Astrocyte (in vitro differentiated cells and primary cell): ENCODE measurements around the gene C2CD2. TPM values are rescaled to one million over a fixed set of nuclear protein-coding genes. Genes with fewer than 3 reads are reported as not detected.
"Not testable (repeated sequence)": the region's sequence is repeated elsewhere in the genome, so short reads cannot be mapped to it uniquely, and the experiment has no call there.

ENCODE experiments used
- DNase-seq: peaks from one replicate; pipeline ENCODE4 v3.0.0-alpha.2; 2010; ENCODE audit warnings: low read depth
- FAIRE-seq: peaks from 2 replicates; lab custom pipeline; 2011; peaks lifted over from hg19 to GRCh38; lab: Jason Lieb, UNC
- H2AFZ ChIP-seq: 2 replicates; pipeline ENCODE4 v1.6.0; 2012; ENCODE audit warnings: low read depth, low read length, inconsistent platforms
- H3K27ac ChIP-seq: 2 replicates; pipeline ENCODE4 v1.5.1; 2011; ENCODE audit warnings: low read depth, low read length, inconsistent platforms
- H3K27me3 ChIP-seq: 2 replicates; pipeline ENCODE4 v1.6.0; 2011; ENCODE audit warnings: low read length, inconsistent platforms; ENCODE audit not compliant: insufficient read depth
- H3K36me3 ChIP-seq: 2 replicates; pipeline ENCODE4 v1.5.1; 2011; ENCODE audit warnings: low read length, inconsistent platforms; ENCODE audit not compliant: insufficient read depth
- H3K4me1 ChIP-seq: 2 replicates; pipeline ENCODE4 v1.5.1; 2011; ENCODE audit warnings: low read length, inconsistent platforms; ENCODE audit not compliant: insufficient read depth
- H3K4me2 ChIP-seq: 2 replicates; pipeline ENCODE4 v1.6.0; 2012; ENCODE audit warnings: low read length, inconsistent platforms
- H3K4me3 ChIP-seq: 2 replicates; pipeline ENCODE4 v1.5.1; 2011; ENCODE audit warnings: low read depth, mild to moderate bottlenecking, low read length, inconsistent platforms; ENCODE audit not compliant: insufficient read depth
- H3K79me2 ChIP-seq: 2 replicates; pipeline ENCODE4 v1.6.0; 2012; ENCODE audit warnings: mild to moderate bottlenecking, low read length, inconsistent platforms; ENCODE audit not compliant: insufficient read depth
- H3K9ac ChIP-seq: 2 replicates; pipeline ENCODE4 v1.6.0; 2012; ENCODE audit warnings: mild to moderate bottlenecking, low read length, inconsistent platforms
- H3K9me3 ChIP-seq: 2 replicates; pipeline ENCODE4 v1.5.1; 2012; ENCODE audit warnings: low read depth, mild to moderate bottlenecking, low read length, inconsistent platforms; ENCODE audit not compliant: insufficient read depth
- H4K20me1 ChIP-seq: 2 replicates; pipeline ENCODE4 v1.6.0; 2012; ENCODE audit warnings: low read length, inconsistent platforms; ENCODE audit not compliant: insufficient read depth
- H3K27ac Mint-ChIP-seq: one replicate; pipeline ENCODE4 v1.8.0; 2021; ENCODE audit warnings: mild to moderate bottlenecking, mixed read lengths; ENCODE audit not compliant: unreplicated experiment
- H3K27me3 Mint-ChIP-seq: one replicate; pipeline ENCODE4 v1.8.0; 2021; ENCODE audit warnings: low read depth, mixed read lengths; ENCODE audit not compliant: unreplicated experiment
- H3K36me3 Mint-ChIP-seq: one replicate; pipeline ENCODE4 v1.8.0; 2021; ENCODE audit warnings: low read depth, mixed read lengths; ENCODE audit not compliant: unreplicated experiment
- H3K4me1 Mint-ChIP-seq: one replicate; pipeline ENCODE4 v1.8.0; 2021; ENCODE audit warnings: low read depth, mixed read lengths; ENCODE audit not compliant: unreplicated experiment
- H3K4me3 Mint-ChIP-seq: one replicate; pipeline ENCODE4 v1.8.0; 2021; ENCODE audit warnings: mild to moderate bottlenecking, moderate library complexity, mixed read lengths; ENCODE audit not compliant: unreplicated experiment
- H3K9me3 Mint-ChIP-seq: one replicate; pipeline ENCODE4 v1.8.0; 2021; ENCODE audit warnings: mild to moderate bottlenecking, mixed read lengths; ENCODE audit not compliant: unreplicated experiment
- EZH2 ChIP-seq: IDR thresholded peaks from 2 replicates; pipeline ENCODE4 v1.6.1; 2012; ENCODE audit warnings: mild to moderate bottlenecking, low read length, inconsistent platforms; ENCODE audit not compliant: insufficient read depth
- total RNA-seq: library from RNA; stranded (reverse); gene quantifications from 2 replicates; pipeline ENCODE4 v1.2.1, GENCODE V29; 2021
- TF ChIP-seq, protein P1 (sequence below): IDR thresholded peaks from 2 replicates; pipeline ENCODE4 v1.5.1; 2011; ENCODE audit warnings: low read depth, mild to moderate bottlenecking, inconsistent platforms, low read length, moderate library complexity; ENCODE audit not compliant: insufficient read depth

The C2CD2 gene
- total RNA-seq, 1 donor from 2014 or later, result 8.3 TPM

- H3K9me3 Mint-ChIP-seq, result peaks cover 3% of the 10 kb centered on the region
- Histone ChIP-seq H3K4me2 (no peak overlapping the region), H4K20me1 (no peaks in the 10 kb centered on the region), H3K9me3 (no peaks in the 10 kb centered on the region), H3K79me2 (no peaks in the 10 kb centered on the region), H3K27me3 (no peaks in the 10 kb centered on the region), H3K4me3 (no peak overlapping the region), H2AFZ (no peak overlapping the region), H3K4me1 (peaks cover 27% of the 10 kb centered on the region), H3K9ac (no peak overlapping the region), H3K36me3 (no peaks in the 10 kb centered on the region), H3K27ac (no peak overlapping the region)
- no peak for TF ChIP-seq EZH2
- TF ChIP-seq, protein P1, sequence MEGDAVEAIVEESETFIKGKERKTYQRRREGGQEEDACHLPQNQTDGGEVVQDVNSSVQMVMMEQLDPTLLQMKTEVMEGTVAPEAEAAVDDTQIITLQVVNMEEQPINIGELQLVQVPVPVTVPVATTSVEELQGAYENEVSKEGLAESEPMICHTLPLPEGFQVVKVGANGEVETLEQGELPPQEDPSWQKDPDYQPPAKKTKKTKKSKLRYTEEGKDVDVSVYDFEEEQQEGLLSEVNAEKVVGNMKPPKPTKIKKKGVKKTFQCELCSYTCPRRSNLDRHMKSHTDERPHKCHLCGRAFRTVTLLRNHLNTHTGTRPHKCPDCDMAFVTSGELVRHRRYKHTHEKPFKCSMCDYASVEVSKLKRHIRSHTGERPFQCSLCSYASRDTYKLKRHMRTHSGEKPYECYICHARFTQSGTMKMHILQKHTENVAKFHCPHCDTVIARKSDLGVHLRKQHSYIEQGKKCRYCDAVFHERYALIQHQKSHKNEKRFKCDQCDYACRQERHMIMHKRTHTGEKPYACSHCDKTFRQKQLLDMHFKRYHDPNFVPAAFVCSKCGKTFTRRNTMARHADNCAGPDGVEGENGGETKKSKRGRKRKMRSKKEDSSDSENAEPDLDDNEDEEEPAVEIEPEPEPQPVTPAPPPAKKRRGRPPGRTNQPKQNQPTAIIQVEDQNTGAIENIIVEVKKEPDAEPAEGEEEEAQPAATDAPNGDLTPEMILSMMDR, result no peak
- H3K4me1 Mint-ChIP-seq, result peaks cover 15% of the 10 kb centered on the region
- H3K4me3 Mint-ChIP-seq, result no peak overlapping the region
- FAIRE-seq (no peak), DNase-seq (no peak)
- peaks cover 22% of the 10 kb centered on the region for H3K27me3 Mint-ChIP-seq
- H3K27ac Mint-ChIP-seq, result no peak overlapping the region
- H3K36me3 Mint-ChIP-seq, result no peaks in the 10 kb centered on the region
These were observed 6.6 kb upstream of the C2CD2 start for GRCh38 chr21:41960386-41960785.

- H3K27me3 ChIP-seq, H3K4me3 ChIP-seq, H3K9me3 ChIP-seq, H2AFZ ChIP-seq, H3K36me3 ChIP-seq, H3K4me3 Mint-ChIP-seq, H3K9me3 Mint-ChIP-seq, H3K4me2 ChIP-seq, H3K79me2 ChIP-seq, DNase-seq, H3K27ac ChIP-seq, H3K9ac ChIP-seq, H4K20me1 ChIP-seq, FAIRE-seq, H3K36me3 Mint-ChIP-seq, H3K27ac Mint-ChIP-seq: not testable (repeated sequence)
- Mint-ChIP-seq H3K4me1 (peaks cover 15% of the 10 kb centered on the region), H3K27me3 (peaks cover 16% of the 10 kb centered on the region)
- peaks cover 27% of the 10 kb centered on the region for H3K4me1 ChIP-seq
These were observed 5.9 kb upstream of the C2CD2 start for GRCh38 chr21:41959697-41960096.

- no peak for FAIRE-seq
- no peaks in the 10 kb centered on the region for H3K36me3 Mint-ChIP-seq
- peaks cover 33% of the 10 kb centered on the region for H3K4me1 ChIP-seq
- H3K27ac Mint-ChIP-seq, result no peak overlapping the region
- no peak overlapping the region for H3K27ac ChIP-seq
- TF ChIP-seq, protein P1, result no peak
- no peak for TF ChIP-seq EZH2
- H3K27me3 ChIP-seq, result no peaks in the 10 kb centered on the region
- H3K79me2 ChIP-seq, result no peaks in the 10 kb centered on the region
- DNase-seq, result no peak
- no peak overlapping the region for H3K4me3 ChIP-seq
- H3K27me3 Mint-ChIP-seq, result peaks cover 14% of the 10 kb centered on the region
- H3K4me2 ChIP-seq, result no peak overlapping the region
- peaks cover 15% of the 10 kb centered on the region for H3K4me1 Mint-ChIP-seq
- H3K9ac ChIP-seq, result no peak overlapping the region
- no peaks in the 10 kb centered on the region for H3K9me3 ChIP-seq
- no peak overlapping the region for H3K4me3 Mint-ChIP-seq
- H3K36me3 ChIP-seq, result no peaks in the 10 kb centered on the region
- H4K20me1 ChIP-seq, result no peaks in the 10 kb centered on the region
- no peaks in the 10 kb centered on the region for H3K9me3 Mint-ChIP-seq
- H2AFZ ChIP-seq, result no peak overlapping the region
These were observed 5.2 kb upstream of the C2CD2 start for GRCh38 chr21:41958886-41959563.
